HG03378 (cell line): ENCODE results near the gene CNTN5.

Source experiments
- ATAC-seq: cut with Tn5 transposase; IDR thresholded peaks from one replicate; pipeline ENCODE4 v1.9.1; 2021; ENCODE audit warnings: mild to moderate bottlenecking, moderate library complexity; ENCODE audit not compliant: unreplicated experiment

CNTN5 gene

GRCh38 chr11:100013011-100013410 lies 992.3 kb downstream of the CNTN5 start:
- ATAC-seq = no peak

- ATAC-seq = no peak
These were observed 1011.2 kb downstream of the CNTN5 start for GRCh38 chr11:100031973-100032372.

DNA sequence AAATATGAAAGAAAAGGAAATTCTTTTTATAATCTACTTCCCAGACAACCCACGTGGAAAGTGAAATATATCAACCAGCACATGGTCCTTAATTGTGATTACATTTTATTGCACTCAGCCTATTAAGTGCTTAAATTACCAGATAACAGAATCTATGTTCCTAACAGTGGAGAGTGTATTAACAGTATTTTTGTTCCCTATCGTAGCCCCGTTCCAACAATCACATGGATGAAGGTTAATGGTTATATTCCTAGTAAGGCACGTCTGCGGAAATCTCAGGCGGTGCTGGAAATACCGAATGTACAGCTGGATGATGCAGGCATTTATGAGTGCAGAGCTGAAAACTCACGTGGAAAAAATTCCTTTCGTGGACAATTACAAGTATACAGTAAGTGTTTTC lies 1040.3 kb downstream of the CNTN5 start:
- ATAC-seq = no peak

DNA sequence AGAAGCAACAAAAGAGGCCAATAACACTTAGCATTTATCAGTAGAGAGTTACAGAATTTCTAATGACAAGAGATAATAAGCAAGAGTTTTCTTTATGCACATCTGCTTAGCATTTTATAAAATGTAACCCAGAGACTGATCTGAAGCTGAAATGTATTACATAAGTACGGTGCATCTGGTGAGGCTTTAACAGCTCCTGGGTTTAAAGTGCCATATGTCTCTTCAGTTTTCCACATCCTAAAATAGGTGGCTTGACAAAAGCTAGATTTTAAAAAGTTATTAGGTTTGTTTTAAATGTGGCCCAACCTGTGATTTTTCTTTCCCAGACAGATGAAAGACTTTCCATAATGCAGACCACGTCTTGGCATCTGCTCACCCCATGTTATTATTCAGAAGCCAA lies 1045.7 kb downstream of the CNTN5 start:
- no peak for ATAC-seq

GRCh38 chr11:100068116-100068515 lies 1047.4 kb downstream of the CNTN5 start:
- ATAC-seq = no peak

DNA sequence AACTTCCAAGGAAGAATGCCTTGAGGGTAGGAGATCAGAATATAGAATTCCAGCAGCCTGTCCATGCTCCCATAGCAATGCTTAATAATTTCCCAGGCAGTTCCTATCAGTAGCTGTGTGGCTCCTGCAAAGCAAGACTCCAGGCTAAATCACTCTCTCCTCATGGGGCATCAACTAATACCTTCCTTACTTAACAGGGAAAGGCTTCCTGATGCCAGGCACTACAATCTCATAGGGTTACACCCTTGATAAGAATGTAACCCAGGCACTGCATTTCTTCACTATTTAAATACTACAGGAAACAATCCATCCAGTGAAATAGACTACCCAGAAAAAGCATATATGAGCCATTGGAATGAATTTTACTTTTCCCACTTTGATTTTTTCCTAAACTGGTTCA lies 1051.4 kb downstream of the CNTN5 start:
- no peak for ATAC-seq

DNA sequence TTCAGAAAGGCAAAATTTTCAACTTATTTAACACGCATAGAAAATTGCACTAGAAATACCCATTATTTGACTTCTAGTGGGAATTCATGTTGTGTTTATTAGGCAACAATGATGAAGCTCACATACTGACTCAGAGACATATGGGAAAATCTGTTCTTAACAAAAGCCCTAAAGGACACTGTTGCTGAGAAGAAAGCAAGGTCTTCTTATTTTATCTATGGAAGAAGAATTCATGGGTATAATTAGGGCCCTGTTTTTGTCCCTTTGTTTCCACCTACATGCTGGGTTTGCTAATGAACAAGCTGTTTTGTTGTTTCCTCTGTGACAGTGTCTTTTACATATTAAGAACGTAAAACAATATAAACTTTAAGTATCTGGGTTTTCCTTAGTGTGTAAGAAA lies 1059.6 kb downstream of the CNTN5 start:
- ATAC-seq = no peak

GRCh38 chr11:100080821-100081220 lies 1060.1 kb downstream of the CNTN5 start:
- no peak for ATAC-seq

- no peak for ATAC-seq
These were observed 1072.9 kb downstream of the CNTN5 start for GRCh38 chr11:100093698-100094097.

- ATAC-seq = no peak
These were observed 1073.5 kb downstream of the CNTN5 start for GRCh38 chr11:100094121-100094865.

DNA sequence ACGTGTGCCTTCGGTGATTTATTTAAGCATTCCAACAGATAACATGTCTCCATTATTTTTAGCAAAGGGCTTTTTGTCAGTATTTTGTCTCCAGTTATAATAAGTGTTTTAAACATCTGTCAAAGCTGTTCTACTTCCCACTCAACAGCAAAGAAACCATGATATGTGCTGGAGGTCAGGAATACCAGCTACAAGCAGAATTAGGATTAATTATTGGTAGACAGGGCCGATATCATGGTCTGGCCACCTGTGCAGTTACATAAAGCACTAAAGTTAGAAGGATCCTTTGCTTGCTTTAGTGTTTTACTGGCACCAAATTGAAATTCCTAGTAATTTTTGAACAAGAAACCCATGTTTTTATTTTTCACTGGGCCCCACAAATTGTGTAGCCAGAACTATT lies 1075.1 kb downstream of the CNTN5 start:
- no peak for ATAC-seq

DNA sequence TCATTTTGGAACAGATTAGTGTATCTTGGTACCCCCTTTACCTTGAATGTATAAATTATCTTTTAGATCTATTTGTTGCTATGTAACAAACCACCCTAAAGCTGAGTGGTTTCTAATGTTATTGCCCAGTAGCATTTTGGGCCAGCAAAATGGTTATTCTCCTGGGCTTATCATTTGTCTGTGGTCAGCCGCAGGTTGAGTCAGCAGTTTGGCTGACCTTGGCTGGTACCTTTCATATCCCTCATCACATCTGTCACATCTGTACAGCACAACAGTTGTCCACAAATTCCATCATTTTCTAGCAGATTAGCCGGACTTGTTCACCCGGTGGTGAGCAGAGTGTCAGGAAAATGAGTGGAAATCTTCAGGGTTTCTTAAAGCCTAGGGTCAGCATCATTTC lies 1077.8 kb downstream of the CNTN5 start:
- ATAC-seq = no peak

GRCh38 chr11:100105255-100105981 lies 1084.7 kb downstream of the CNTN5 start:
- no peak for ATAC-seq

DNA sequence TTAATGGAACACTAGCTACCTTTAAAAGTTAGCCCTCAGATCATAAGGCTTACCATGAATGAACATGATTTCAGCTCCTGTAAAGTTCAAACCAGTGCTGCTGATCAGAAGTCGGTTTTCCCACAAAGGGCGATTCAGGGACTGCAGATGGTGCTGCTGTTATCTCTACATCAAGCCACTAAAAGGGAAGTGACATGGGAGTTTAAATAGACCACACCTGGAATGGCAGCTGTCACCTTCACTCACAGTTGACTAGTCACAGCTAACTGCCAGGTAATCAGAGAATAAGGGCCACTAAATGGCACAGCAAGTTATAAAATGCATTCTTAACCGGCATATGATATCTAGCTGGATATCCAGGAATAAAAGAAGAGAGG lies 1085.2 kb downstream of the CNTN5 start:
- no peak for ATAC-seq

GRCh38 chr11:100119176-100119575 lies 1098.4 kb downstream of the CNTN5 start:
- no peak for ATAC-seq

DNA sequence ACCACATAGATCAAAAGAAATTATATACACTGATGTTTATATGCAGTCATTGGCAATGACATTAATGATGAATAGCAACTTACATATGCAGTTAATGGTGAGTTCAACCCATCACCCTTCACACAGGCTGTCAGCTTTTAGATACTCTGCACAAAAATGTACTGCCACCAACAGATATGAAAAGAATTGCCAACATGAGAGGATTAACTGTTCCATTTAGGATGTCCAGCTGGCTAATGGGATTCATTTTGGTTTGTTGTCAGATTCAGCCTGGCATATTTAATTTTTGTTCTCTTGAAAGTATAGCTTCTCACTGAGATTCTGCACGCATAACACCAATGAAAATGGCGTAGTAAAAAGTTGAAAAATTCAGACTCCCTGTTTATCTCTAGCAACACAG lies 1112.4 kb downstream of the CNTN5 start:
- no peak for ATAC-seq

DNA sequence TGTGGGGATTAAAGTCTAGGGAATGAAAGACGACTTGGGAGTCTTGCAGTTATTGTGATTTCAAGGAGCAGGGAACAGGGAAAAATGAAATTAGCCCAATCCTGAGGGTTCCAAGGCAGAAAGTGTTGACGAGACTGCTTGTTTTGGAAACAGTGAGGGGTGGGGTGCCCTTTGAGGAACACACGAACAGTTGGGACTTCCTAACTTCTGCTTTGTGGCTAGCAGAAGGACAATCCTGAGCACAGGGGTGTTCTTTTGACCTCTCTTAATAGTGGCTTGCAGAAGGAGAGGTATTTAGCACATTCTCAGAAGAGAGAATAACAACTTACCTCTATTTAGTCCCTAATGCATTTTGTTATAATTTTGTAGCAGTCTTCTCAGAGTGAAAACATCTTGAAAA lies 1120.5 kb downstream of the CNTN5 start:
- no peak for ATAC-seq

- no peak for ATAC-seq
These were observed 1131.2 kb downstream of the CNTN5 start for GRCh38 chr11:100151944-100152343.

DNA sequence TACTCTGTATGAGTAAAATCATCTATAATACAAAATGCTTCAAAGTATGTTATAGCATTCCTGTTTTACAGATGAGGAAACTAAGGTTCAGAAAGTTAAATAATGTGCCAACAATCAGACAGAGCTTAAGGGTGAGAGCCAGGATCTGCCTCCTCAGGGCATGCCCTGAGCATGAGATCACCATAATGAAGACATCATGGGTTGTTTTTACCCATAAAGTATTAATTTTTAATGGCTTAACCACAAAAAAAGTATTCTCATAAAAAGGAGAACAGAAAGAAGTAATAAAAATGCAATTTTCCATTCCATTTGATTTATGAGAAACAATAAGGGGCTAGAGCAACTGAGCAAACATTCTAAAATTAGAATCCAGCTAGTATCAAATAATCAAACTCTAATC lies 1132.0 kb downstream of the CNTN5 start:
- ATAC-seq = no peak

GRCh38 chr11:100163471-100163870 lies 1142.7 kb downstream of the CNTN5 start:
- ATAC-seq = no peak

DNA sequence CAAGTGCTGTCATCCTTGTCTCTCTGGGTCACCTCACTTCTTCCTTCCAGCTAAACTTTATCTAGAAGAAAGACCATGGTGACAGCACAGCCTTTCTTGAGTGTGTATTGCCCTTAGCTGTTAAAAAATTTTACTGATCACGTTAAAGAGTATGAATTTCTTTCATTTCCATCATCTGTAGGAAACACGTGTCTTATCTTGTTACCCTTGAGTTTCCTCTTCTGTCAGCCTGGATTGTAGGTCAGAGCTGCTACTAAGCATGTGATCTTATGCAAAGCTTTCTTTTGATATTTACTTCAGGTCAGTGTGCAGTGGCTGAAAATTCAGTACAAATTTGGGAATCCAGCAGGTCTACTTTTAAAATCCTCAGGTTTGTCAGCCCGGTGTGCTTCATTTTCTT lies 1154.1 kb downstream of the CNTN5 start:
- ATAC-seq = no peak

DNA sequence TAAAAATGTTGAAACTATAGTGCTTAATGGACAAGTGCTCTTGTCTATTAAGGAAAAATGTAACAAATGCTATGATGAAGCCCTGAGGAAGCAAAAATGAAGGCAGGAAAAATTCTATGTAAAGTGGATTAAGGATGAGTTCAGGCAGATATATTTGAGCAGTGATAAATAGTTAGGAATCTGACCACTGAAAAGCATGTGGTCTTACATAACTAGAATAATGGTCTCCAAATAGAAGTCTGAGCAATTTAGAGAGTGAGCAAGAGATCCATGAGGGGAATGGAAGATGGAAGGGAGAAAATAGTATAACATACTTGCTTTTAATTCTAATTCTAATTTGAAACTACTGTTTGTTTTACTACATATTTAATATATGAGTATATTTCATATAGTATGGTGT lies 1155.7 kb downstream of the CNTN5 start:
- no peak for ATAC-seq

DNA sequence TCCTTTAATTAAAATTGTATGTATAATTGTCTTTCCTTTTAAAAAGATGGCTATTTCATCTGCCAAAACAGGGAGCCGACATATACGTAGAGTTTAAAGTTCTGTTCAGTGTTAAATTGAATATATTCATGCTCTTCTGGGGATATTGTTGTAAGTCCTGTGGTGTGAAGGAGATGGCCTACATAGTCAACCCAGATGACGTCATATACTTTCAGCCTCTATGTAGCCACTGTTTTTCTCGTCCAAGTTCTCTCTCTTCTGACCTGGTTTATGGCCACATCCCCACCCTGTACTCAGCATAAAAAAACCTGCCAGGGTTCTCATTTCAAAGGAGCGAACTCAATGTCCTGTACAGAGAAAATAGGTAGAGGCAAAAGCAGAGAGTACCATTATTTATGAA lies 1156.9 kb downstream of the CNTN5 start:
- ATAC-seq = no peak
